ENCODE measurements around the gene TEKT3.

Gene TEKT3

DNA sequence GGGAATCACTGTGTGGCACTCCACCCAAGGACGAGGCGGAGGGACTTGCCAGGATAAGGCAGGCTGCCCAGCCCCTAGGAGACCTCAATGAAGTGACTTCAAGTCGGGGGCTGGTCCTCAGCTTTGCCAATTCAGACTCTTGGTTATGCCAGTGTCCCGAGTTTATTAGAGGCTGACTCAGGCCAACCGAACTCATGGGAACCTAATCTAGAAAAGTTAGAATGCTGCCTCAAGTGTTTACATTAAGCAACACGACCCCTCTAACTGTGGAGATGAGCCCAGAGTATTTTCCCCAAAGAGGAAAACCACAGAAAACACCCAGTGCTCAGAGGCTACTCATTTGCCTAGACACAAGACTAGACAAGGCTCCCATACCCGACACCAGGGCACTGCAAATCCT, 1.1 kb upstream of the TEKT3 start:
- TF ChIP-seq, protein P1, sequence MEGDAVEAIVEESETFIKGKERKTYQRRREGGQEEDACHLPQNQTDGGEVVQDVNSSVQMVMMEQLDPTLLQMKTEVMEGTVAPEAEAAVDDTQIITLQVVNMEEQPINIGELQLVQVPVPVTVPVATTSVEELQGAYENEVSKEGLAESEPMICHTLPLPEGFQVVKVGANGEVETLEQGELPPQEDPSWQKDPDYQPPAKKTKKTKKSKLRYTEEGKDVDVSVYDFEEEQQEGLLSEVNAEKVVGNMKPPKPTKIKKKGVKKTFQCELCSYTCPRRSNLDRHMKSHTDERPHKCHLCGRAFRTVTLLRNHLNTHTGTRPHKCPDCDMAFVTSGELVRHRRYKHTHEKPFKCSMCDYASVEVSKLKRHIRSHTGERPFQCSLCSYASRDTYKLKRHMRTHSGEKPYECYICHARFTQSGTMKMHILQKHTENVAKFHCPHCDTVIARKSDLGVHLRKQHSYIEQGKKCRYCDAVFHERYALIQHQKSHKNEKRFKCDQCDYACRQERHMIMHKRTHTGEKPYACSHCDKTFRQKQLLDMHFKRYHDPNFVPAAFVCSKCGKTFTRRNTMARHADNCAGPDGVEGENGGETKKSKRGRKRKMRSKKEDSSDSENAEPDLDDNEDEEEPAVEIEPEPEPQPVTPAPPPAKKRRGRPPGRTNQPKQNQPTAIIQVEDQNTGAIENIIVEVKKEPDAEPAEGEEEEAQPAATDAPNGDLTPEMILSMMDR (IDR thresholded peaks at IDR 0.05; ENCODE audit: low read length, missing control alignments) = no peak
- no peak for DNase-seq (ENCODE audit: low read depth)

DNA sequence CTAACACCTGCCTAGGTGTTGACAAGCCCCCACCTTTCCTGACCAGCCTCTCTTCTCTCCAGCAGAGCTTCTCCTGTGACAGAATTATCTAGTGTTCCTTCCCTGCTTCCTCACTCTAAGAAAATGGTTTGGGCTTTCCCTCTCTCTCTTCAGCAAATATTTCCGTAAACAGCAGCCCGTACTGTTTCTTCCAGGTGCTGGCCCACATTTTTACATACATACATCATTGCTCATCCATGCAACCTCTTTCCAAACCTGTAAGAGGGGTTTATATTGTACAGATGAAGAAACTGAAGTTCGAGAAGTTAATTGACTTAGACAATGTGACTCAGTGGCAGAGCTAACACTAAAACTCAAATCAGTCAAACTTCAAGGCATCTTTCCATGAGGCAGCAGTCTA, 569 bp upstream of the TEKT3 start:
- no peak overlapping the region for H3K4me3 ChIP-seq (replicated peaks; ENCODE audit: low read depth, low read length)
- DNase-seq (ENCODE audit: low read depth) = no peak
- TF ChIP-seq, protein P1 (IDR thresholded peaks at IDR 0.05; ENCODE audit: low read length, missing control alignments) = no peak

More for the DNA sequence above, 1.1 kb upstream of the TEKT3 start:
- H3K4me3 ChIP-seq (replicated peaks; ENCODE audit: low read depth, low read length) = no peak overlapping the region

DNA sequence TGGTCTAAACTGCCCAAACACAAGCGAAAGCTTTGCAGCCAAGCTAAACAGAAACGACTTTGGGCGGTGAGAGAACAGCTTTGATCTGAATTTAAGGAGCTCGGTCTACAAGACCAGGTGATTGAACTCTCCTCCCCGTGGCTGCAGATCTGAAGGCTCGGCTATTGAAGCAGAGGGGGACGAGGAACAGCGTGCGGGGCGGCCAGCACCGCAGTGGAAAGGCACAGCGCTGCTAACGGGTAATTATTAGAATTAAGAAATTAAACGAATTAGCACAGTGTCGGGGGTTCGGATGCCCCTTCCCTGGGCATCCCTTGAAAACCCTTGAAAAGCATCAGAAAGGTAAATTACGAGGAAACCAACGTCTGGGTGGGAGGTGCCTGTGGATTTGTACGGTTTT, 431 bp downstream of the TEKT3 start:
- TF ChIP-seq, protein P1 (IDR thresholded peaks at IDR 0.05; ENCODE audit: low read length, missing control alignments) = no peak
- DNase-seq (ENCODE audit: low read depth) = no peak
- peak overlapping the region; percentile 39 for H3K4me3 ChIP-seq (replicated peaks; ENCODE audit: low read depth, low read length)

DNA sequence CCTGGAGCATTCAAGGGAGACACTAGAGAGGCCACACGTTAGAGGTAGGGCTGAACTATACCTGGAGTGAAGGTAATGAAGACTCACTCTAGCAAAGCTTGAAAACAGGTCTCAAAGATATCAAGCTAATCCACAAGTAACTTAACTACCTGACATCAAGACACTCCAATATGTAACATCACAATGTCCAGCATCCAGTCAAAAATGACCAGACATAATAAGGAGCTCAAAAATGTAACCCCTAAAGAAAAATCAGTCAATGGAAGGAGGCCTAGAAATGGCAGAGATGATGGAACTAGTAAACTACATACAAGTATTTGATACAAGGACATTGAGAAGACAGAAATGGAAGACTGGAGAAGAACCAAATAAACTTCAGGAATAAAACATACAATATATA, 6.0 kb downstream of the TEKT3 start:
- H3K4me3 ChIP-seq (replicated peaks; ENCODE audit: low read depth, low read length) = no peak overlapping the region
- no peak for DNase-seq (ENCODE audit: low read depth)
- TF ChIP-seq, protein P1 (IDR thresholded peaks at IDR 0.05; ENCODE audit: low read length, missing control alignments) = no peak

DNA sequence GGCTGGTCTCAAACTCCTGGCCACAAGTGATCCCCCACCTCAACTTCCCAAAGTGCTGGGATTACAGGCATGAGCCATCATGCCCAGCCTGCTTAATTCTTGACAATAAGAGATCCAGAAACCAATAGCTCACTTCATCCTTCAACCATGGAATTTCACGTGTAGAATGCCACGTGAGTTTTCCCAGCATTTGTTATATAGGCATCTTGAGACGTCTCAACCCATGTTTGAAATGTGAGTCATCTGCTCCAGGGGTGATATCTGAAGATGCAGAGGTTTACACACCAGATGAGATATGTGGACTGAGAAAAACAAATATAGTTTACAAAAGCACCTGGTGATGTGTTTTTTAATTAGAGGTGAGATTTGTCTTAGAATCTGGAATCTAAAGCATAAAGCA, 7.1 kb downstream of the TEKT3 start:
- DNase-seq (ENCODE audit: low read depth) = no peak
- TF ChIP-seq, protein P1 (IDR thresholded peaks at IDR 0.05; ENCODE audit: low read length, missing control alignments) = no peak
- no peak overlapping the region for H3K4me3 ChIP-seq (replicated peaks; ENCODE audit: low read depth, low read length)

DNA sequence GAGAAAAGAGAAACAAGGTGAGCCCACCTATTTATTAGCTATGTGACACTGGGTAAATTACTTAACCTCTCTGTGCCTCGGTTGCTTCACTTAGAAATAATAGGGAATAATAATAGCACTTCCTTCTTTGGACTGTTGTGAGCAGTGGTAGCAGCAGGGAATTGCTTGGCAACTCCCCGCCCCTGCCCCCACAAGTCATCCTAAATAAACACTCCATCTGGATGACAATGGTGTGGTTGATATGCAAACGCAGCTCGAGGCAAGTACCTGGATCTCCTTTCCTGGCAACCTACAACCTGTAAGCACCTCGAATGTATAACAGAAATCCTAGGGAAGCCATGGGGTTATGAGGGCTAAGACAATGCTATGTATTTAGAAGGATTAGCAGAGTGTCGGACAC, 9.1 kb downstream of the TEKT3 start:
- H3K4me3 ChIP-seq (replicated peaks; ENCODE audit: low read depth, low read length) = no peak overlapping the region
- DNase-seq (ENCODE audit: low read depth) = no peak
- TF ChIP-seq, protein P1 (IDR thresholded peaks at IDR 0.05; ENCODE audit: low read length, missing control alignments) = no peak

DNA sequence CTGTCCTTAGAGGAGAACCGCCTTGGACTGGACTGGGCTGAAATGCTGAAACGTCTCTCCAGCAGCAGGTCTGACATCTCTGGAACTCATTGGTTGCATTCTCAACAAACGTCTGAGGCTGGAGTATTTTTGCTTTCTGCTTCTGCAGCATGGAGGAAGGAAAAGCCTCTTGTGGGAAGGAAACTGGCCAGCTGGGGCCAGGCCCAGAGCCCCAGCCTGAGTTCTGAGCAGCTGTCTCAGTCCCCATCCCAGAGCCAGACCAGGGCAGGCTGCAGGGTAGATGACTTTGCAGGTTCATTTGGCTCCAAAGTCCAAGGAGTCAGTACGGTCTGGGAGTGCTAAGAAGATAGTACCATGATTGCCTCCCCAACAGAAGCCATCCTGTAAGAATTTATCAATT, 18.3 kb downstream of the TEKT3 start:
- no peak for DNase-seq (ENCODE audit: low read depth)
- no peak overlapping the region for H3K4me3 ChIP-seq (replicated peaks; ENCODE audit: low read depth, low read length)
- TF ChIP-seq, protein P1 (IDR thresholded peaks at IDR 0.05; ENCODE audit: low read length, missing control alignments) = no peak

Data from fibroblast of pulmonary artery (primary cell).